Measurements from ENCODE around the gene SCAP. TPM values are rescaled to one million over a fixed set of nuclear protein-coding genes. Genes with fewer than 3 reads are reported as not detected.

SCAP gene
- total and polyA plus RNA-seq, 2 of the 13 experiments (the other 11 are each of a cell fraction or from before 2014, with no cell fraction given): 40.4 to 53.3 TPM

DNA sequence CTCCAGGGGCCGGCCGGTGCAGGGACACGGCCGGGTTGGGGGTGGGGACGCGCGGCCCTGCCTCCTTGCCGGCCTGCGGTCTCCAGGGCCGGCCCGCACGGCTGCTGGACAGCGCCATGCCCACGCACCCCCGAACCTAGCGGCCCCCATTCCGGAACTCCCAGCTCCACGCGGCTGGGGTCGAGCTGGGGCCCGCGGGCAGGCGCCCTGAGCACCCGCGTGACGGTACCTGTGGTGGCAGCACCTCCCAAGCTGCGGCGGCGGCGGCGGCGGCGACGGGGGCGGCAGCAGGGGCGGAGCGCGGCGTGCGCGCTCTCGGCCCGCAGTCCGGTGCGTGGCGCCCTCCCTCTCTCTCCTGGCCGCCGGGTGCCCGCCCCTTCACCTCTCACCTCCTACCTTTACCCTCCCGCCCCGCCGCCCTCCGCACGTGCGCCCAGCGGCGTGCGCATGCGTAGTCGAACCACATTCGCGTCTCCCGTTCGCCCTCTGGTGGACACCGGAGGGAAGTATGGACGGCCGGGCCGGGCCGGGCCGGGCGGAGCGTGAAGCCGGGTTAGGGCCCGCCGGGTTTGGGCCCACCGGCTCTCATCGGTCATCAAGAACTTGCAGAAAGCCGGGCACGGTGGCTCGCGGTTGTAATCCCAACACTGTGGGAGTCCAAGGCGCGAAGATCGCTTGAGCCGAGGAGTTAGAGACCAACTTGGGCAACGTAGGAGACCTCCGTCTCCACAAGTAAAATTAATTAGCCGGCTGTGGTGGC is at the start of gene SCAP (continued):
- TF ChIP-seq NFYB (CRISPR knock-in tag; IDR thresholded peaks at IDR 0.05): peak; percentile 43; the same call in 1 of the 2 replicates
- TF ChIP-seq ZNF30 (CRISPR knock-in tag; IDR thresholded peaks at IDR 0.05): no peak
- TF ChIP-seq MAFK (conservative IDR thresholded peaks at IDR 0.05 in 1 of 2, IDR thresholded peaks at IDR 0.05 in 1 of 2; ENCODE audit: low read length in 2 of 2): no peak
- TF ChIP-seq EP300 (IDR thresholded peaks at IDR 0.05; ENCODE audit: low read depth in 2 of 2, low read length in 2 of 2): no peak; a peak in 1 of 4 replicates
- peak; percentile 55 for TF ChIP-seq EP300 (CRISPR knock-in tag; IDR thresholded peaks at IDR 0.05; ENCODE audit: borderline replicate concordance)
- no peak for TF ChIP-seq ZNF383 (CRISPR knock-in tag; IDR thresholded peaks at IDR 0.05; ENCODE audit: borderline replicate concordance)
- peak; percentile 67; the same call in 1 of the 2 replicates for TF ChIP-seq BORCS8-MEF2B (CRISPR knock-in tag; IDR thresholded peaks at IDR 0.05)
- TF ChIP-seq YEATS2 (CRISPR knock-in tag; IDR thresholded peaks at IDR 0.05; ENCODE audit: borderline replicate concordance): peak; percentile 91; the same call in 1 of the 2 replicates
- peak; percentile 72; the same call in 1 of the 2 replicates for TF ChIP-seq ZNF605 (CRISPR knock-in tag; IDR thresholded peaks at IDR 0.05)
- TF ChIP-seq ZFP36L1 (CRISPR knock-in tag; IDR thresholded peaks at IDR 0.05): 0 out of 2 replicates have a peak, but pooled peaks have one; percentile 65
- TF ChIP-seq, protein P1, sequence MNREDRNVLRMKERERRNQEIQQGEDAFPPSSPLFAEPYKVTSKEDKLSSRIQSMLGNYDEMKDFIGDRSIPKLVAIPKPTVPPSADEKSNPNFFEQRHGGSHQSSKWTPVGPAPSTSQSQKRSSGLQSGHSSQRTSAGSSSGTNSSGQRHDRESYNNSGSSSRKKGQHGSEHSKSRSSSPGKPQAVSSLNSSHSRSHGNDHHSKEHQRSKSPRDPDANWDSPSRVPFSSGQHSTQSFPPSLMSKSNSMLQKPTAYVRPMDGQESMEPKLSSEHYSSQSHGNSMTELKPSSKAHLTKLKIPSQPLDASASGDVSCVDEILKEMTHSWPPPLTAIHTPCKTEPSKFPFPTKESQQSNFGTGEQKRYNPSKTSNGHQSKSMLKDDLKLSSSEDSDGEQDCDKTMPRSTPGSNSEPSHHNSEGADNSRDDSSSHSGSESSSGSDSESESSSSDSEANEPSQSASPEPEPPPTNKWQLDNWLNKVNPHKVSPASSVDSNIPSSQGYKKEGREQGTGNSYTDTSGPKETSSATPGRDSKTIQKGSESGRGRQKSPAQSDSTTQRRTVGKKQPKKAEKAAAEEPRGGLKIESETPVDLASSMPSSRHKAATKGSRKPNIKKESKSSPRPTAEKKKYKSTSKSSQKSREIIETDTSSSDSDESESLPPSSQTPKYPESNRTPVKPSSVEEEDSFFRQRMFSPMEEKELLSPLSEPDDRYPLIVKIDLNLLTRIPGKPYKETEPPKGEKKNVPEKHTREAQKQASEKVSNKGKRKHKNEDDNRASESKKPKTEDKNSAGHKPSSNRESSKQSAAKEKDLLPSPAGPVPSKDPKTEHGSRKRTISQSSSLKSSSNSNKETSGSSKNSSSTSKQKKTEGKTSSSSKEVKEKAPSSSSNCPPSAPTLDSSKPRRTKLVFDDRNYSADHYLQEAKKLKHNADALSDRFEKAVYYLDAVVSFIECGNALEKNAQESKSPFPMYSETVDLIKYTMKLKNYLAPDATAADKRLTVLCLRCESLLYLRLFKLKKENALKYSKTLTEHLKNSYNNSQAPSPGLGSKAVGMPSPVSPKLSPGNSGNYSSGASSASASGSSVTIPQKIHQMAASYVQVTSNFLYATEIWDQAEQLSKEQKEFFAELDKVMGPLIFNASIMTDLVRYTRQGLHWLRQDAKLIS (CRISPR knock-in tag; IDR thresholded peaks at IDR 0.05): no peak
- TF ChIP-seq, protein P2, sequence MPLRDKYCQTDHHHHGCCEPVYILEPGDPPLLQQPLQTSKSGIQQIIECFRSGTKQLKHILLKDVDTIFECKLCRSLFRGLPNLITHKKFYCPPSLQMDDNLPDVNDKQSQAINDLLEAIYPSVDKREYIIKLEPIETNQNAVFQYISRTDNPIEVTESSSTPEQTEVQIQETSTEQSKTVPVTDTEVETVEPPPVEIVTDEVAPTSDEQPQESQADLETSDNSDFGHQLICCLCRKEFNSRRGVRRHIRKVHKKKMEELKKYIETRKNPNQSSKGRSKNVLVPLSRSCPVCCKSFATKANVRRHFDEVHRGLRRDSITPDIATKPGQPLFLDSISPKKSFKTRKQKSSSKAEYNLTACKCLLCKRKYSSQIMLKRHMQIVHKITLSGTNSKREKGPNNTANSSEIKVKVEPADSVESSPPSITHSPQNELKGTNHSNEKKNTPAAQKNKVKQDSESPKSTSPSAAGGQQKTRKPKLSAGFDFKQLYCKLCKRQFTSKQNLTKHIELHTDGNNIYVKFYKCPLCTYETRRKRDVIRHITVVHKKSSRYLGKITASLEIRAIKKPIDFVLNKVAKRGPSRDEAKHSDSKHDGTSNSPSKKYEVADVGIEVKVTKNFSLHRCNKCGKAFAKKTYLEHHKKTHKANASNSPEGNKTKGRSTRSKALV (CRISPR knock-in tag; IDR thresholded peaks at IDR 0.05): no peak
- TF ChIP-seq ZFP37 (CRISPR knock-in tag; IDR thresholded peaks at IDR 0.05; ENCODE audit: borderline replicate concordance): no peak; the same call in 1 of the 2 replicates
- no peak for TF ChIP-seq AHDC1 (CRISPR knock-in tag; IDR thresholded peaks at IDR 0.05; ENCODE audit: borderline replicate concordance)
- no peak for TF ChIP-seq FOXA1 (IDR thresholded peaks at IDR 0.05)
- TF ChIP-seq FOXA1 (CRISPR knock-in tag; IDR thresholded peaks at IDR 0.05): peak; percentile 50; the same call in 1 of the 2 replicates
- no peak; the same call in 1 of the 2 replicates for TF ChIP-seq FOXJ3 (CRISPR knock-in tag; IDR thresholded peaks at IDR 0.05; ENCODE audit: borderline replicate concordance)
- no peak for TF ChIP-seq BRD4 (CRISPR knock-in tag; IDR thresholded peaks at IDR 0.05)

Measured in HepG2 (cell line).